Cardiac muscle cell (in vitro differentiated cells and primary cell): ENCODE measurements around the gene WDPCP. TPM values are rescaled to one million over a fixed set of nuclear protein-coding genes. Genes with fewer than 3 reads are reported as not detected.
"Not testable (repeated sequence)": the region's sequence is repeated elsewhere in the genome, so short reads cannot be mapped to it uniquely, and the experiment has no call there.

Experiments
- DNase-seq, 2 donors: peaks; one replicate each; pipeline versions ENCODE4 v3.0.0 to v3.0.0-alpha.2; 2010 to 2017; ENCODE audit warnings: low read depth in 1 of 2, low spot score in 1 of 2
- H3K27ac ChIP-seq: fragments of 200-600 bp; sonication (generic); 2 replicates; pipeline ENCODE4 v1.5.1; 2016
- H3K27me3 ChIP-seq: fragments of 200-600 bp; sonication (generic); 2 replicates; pipeline ENCODE4 v1.6.0; 2016; ENCODE audit warnings: control low read depth
- H3K36me3 ChIP-seq: fragments of 200-600 bp; sonication (generic); 2 replicates; pipeline ENCODE4 v1.5.1; 2016; ENCODE audit warnings: control low read depth
- H3K4me1 ChIP-seq: fragments of 200-600 bp; sonication (generic); 2 replicates; pipeline ENCODE4 v1.8.1; 2017; ENCODE audit warnings: low read depth, mild to moderate bottlenecking, mixed run types
- H3K4me3 ChIP-seq: fragments of 200-600 bp; sonication (generic); 2 replicates; pipeline ENCODE4 v1.5.1; 2016; ENCODE audit warnings: mild to moderate bottlenecking
- H3K9me3 ChIP-seq: fragments of 200-600 bp; sonication (generic); 2 replicates; pipeline ENCODE4 v1.5.1; 2017; ENCODE audit warnings: low read depth, mild to moderate bottlenecking, control low read depth
- polyA plus RNA-seq: library from polyadenylated mRNA; unstranded; fragments of >200 nt; fragmentation: Nextera tagmentation; extraction: Ambion mirVana; gene quantifications from 2 replicates; pipeline ENCODE4 v1.2.1, GENCODE V29; 2016
- total RNA-seq: library from RNA; depleted of rRNA; stranded (reverse); fragments of >200 nt; gene quantifications from 2 replicates; pipeline ENCODE4 v1.2.3, GENCODE V29; 2016
- TF ChIP-seq, protein P1 (sequence below): IDR thresholded peaks from 2 replicates; pipeline ENCODE4 v1.5.1; 2012; ENCODE audit warnings: low read depth, mild to moderate bottlenecking, low read length

Gene WDPCP
- total and polyA plus RNA-seq, 2 experiments from 2014 or later, result 6.7 to 9.2 TPM

DNA sequence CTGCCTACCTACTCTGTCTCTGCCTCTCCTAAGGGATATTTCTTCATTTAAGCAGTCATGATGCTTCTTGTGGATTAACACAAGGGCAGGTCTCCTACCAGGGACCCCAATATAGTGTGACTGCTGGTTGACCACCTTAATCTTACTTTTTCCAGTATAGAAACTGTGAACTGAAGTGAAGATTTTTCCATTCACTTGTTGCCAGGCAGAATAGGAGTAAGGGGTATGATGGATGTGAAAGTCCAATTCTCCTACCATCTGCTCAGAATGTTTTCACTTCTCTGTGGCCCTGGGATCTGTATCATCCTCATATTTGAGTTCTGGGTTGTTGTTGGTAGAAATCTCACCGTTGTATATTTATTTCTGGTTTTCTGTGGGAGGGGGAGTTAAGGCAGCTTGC is 247.8 kb downstream of the WDPCP start:
- Histone ChIP-seq H3K9me3 (no peaks in the 10 kb centered on the region), H3K36me3 (no peaks in the 10 kb centered on the region), H3K4me1 (no peaks in the 10 kb centered on the region), H3K4me3 (no peak overlapping the region), H3K27ac (no peak overlapping the region), H3K27me3 (no peaks in the 10 kb centered on the region)
- TF ChIP-seq, protein P1, sequence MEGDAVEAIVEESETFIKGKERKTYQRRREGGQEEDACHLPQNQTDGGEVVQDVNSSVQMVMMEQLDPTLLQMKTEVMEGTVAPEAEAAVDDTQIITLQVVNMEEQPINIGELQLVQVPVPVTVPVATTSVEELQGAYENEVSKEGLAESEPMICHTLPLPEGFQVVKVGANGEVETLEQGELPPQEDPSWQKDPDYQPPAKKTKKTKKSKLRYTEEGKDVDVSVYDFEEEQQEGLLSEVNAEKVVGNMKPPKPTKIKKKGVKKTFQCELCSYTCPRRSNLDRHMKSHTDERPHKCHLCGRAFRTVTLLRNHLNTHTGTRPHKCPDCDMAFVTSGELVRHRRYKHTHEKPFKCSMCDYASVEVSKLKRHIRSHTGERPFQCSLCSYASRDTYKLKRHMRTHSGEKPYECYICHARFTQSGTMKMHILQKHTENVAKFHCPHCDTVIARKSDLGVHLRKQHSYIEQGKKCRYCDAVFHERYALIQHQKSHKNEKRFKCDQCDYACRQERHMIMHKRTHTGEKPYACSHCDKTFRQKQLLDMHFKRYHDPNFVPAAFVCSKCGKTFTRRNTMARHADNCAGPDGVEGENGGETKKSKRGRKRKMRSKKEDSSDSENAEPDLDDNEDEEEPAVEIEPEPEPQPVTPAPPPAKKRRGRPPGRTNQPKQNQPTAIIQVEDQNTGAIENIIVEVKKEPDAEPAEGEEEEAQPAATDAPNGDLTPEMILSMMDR, result no peak
- DNase-seq, result no peak

DNA sequence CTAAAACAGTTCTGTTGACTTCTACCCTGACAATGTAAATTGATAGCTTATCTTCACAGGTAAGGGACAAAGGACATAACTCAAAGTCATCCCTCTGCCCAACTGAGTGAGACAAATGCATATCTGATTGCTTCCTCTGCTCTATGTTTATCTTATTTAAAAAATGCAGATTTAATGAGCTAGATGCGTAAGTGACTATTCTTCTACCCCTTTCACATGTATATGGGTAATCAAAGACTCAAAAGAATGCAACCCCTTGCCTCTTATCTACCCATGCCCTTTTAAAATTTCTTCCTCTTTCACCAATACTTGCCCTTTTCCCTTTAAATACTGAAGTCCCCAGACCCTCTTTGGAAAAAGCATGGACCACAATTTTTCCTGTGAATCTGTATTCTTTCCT is 253.4 kb downstream of the WDPCP start:
- no peak overlapping the region for H3K27ac ChIP-seq
- no peaks in the 10 kb centered on the region for H3K4me1 ChIP-seq
- H3K9me3 ChIP-seq, result peaks cover 3% of the 10 kb centered on the region
- no peaks in the 10 kb centered on the region for H3K36me3 ChIP-seq
- TF ChIP-seq, protein P1, result no peak
- H3K4me3 ChIP-seq, result no peak overlapping the region
- no peaks in the 10 kb centered on the region for H3K27me3 ChIP-seq
- no peak for DNase-seq

GRCh38 chr2:63326473-63326872 is 261.8 kb downstream of the WDPCP start:
- DNase-seq, result no peak
- Histone ChIP-seq H3K36me3 (no peaks in the 10 kb centered on the region), H3K9me3 (peaks cover 2% of the 10 kb centered on the region), H3K4me3 (no peak overlapping the region), H3K4me1 (no peaks in the 10 kb centered on the region), H3K27ac (no peak overlapping the region), H3K27me3 (no peaks in the 10 kb centered on the region)
- TF ChIP-seq, protein P1, result no peak

GRCh38 chr2:63323662-63324061 is 264.6 kb downstream of the WDPCP start:
- H3K36me3 ChIP-seq, H3K4me1 ChIP-seq, H3K27me3 ChIP-seq, H3K27ac ChIP-seq, H3K9me3 ChIP-seq, H3K4me3 ChIP-seq, DNase-seq: not testable (repeated sequence)

- H3K4me1 ChIP-seq, result not testable (repeated sequence)
Measured at GRCh38 chr2:63321973-63322372, 266.3 kb downstream of the WDPCP start.

DNA sequence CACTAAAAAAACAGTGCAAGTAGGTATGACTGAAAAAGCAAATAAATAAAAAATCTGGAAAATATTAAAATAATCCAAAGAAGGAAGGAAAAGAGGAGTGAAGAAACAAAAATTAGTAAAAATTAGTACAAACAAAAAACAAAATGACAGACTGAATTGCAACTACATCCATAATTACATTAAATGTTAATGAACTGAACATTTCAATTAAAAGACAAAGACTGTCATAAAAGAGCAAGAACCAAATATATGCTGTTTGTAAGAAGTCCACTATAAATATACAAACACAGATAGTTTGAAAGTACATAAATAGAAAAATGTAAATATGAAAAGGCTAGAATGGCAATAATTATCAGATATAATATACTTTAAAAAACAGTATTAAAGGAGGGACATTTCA is 267.6 kb downstream of the WDPCP start:
- DNase-seq, result no peak
- Histone ChIP-seq H3K36me3 (no peaks in the 10 kb centered on the region), H3K27ac (no peak overlapping the region), H3K4me3 (no peak overlapping the region), H3K27me3 (no peaks in the 10 kb centered on the region), H3K4me1 (peaks cover under 1% of the 10 kb centered on the region), H3K9me3 (no peaks in the 10 kb centered on the region)
- TF ChIP-seq, protein P1, result no peak

More at GRCh38 chr2:63321973-63322372, 266.3 kb downstream of the WDPCP start:
- not testable (repeated sequence) for H3K36me3 ChIP-seq, H3K27me3 ChIP-seq, H3K4me3 ChIP-seq, H3K9me3 ChIP-seq, H3K27ac ChIP-seq, DNase-seq

DNA sequence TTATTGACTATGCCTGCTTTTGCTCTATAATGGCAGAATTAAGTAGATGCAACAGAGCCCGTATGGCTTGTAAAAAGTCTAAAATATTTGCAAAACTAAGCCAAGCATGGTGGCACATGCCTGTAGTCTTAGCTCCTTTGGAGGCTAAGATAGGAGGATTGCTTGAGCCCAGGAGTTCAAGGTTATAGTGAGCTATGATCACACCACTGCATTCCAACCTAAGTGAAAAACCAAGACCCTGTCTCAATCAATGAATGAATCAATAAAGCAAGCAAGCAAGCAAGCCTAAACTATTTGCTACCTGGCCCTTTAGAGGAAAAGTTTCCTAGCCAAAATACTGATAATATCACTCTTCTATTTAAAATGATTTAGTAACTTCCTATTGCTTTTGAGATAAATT is 277.7 kb downstream of the WDPCP start:
- H3K4me3 ChIP-seq, result no peak overlapping the region
- no peaks in the 10 kb centered on the region for H3K27me3 ChIP-seq
- peaks cover 7% of the 10 kb centered on the region for H3K4me1 ChIP-seq
- no peak for DNase-seq
- no peak overlapping the region for H3K27ac ChIP-seq
- TF ChIP-seq, protein P1, result no peak
- H3K9me3 ChIP-seq, result no peaks in the 10 kb centered on the region
- H3K36me3 ChIP-seq, result no peaks in the 10 kb centered on the region
